22Rv1 (cell line): ENCODE measurements around the gene CERKL.

Source experiments
- CTCF ChIP-seq: fragments of 450-650 bp; IDR thresholded peaks from 2 replicates; pipeline ENCODE4 v1.5.1; 2017; ENCODE audit warnings: mild to moderate bottlenecking
- ZFX ChIP-seq: fragments of 450-650 bp; IDR thresholded peaks from 2 replicates; pipeline ENCODE4 v1.6.1; 2017; ENCODE audit warnings: antibody characterized with exemption, borderline replicate concordance

GRCh38 chr2:181500201-181500600 is 156.7 kb downstream of the CERKL start:
- TF ChIP-seq CTCF, result no peak
- no peak for TF ChIP-seq ZFX
